ENCODE data around the gene CCNE1. TPM values are rescaled to one million over a fixed set of nuclear protein-coding genes. Genes with fewer than 3 reads are reported as not detected.

Gene CCNE1
- total and polyA plus RNA-seq, 10 of the 15 experiments (the other 5 are each of a cell fraction or from before 2014, with no cell fraction given): 6.3 to 44.2 (median 35.8) TPM

DNA sequence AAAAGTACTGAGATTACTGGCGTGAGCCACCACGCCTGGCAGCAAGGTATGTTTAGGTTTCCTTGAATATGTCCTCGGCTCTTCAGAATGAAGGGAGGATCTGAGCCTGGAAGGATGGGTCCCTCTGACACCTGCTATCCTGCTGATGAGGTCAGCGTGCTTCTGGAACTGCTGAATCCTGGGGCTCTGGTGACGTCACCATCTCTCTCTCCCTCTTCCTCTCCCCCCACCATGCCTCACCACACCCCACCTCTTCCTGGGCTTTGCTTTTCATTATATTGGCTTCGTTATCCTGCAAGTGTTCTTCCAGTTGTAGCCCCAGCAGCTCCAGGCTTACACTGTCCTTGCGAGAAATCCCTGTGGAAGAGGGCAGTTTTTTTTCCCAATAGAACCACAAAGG, 49.8 kb downstream of the CCNE1 start:
- Histone ChIP-seq H3K79me2 (ENCODE audit: control insufficient read depth, insufficient read depth, low read length) (no peaks in the 10 kb centered on the region), H3K4me1 (ENCODE audit: control insufficient read depth, insufficient read depth, low read length) (peaks cover 3% of the 10 kb centered on the region), H3K27me3 (replicated peaks in 1 of 2; ENCODE audit: control insufficient read depth in 2 of 2, insufficient read depth in 2 of 2, low read length in 1 of 2) (no peaks in the 10 kb centered on the region; a peak in 1 of 4 replicates), H3K9ac (ENCODE audit: control insufficient read depth, insufficient read depth, low read length) (no peak overlapping the region), H2AFZ (ENCODE audit: control insufficient read depth, low read depth, low read length) (no peak overlapping the region), H3K4me3 (no peak overlapping the region), H3K27ac (ENCODE audit: control insufficient read depth, insufficient read depth) (no peak overlapping the region), H3K4me2 (ENCODE audit: control insufficient read depth, insufficient read depth) (no peak overlapping the region), H3K36me3 (ENCODE audit: control insufficient read depth in 2 of 2, insufficient read depth in 2 of 2, low read length in 1 of 2) (no peaks in the 10 kb centered on the region), H4K20me1 (ENCODE audit: control insufficient read depth, insufficient read depth) (no peaks in the 10 kb centered on the region), H3K9me3 (replicated peaks; ENCODE audit: control insufficient read depth, insufficient read depth, low read length) (no peaks in the 10 kb centered on the region)
- RAD21 ChIA-PET (ENCODE audit: unreplicated experiment): no interaction called here
- no peak for ATAC-seq
- FAIRE-seq: no peak
- intact Hi-C loops (cut with micrococcal nuclease; ENCODE audit: unreplicated experiment) (no loop called here), in situ Hi-C loops (cut with MboI) (no loop called here)
- 30% methylated on average over 7 of the region's 7 CpGs for WGBS (ENCODE audit: insufficient coverage, insufficient replicate concordance, low lambda C conversion rate, missing lambda C conversion rate)
- TF ChIP-seq STAT1 (conservative IDR thresholded peaks at IDR 0.05) (no peak), CREM (IDR thresholded peaks at IDR 0.05; ENCODE audit: low read depth) (no peak), ASH2L (IDR thresholded peaks at IDR 0.05; ENCODE audit: borderline replicate concordance, low read depth) (no peak), MEF2A (IDR thresholded peaks at IDR 0.05; ENCODE audit: insufficient read depth, low read depth, low read length) (no peak), RCOR1 (conservative IDR thresholded peaks at IDR 0.05; ENCODE audit: low read depth, low read length) (no peak), ZSCAN29 (IDR thresholded peaks at IDR 0.05) (no peak)
- TF ChIP-seq, protein P1, sequence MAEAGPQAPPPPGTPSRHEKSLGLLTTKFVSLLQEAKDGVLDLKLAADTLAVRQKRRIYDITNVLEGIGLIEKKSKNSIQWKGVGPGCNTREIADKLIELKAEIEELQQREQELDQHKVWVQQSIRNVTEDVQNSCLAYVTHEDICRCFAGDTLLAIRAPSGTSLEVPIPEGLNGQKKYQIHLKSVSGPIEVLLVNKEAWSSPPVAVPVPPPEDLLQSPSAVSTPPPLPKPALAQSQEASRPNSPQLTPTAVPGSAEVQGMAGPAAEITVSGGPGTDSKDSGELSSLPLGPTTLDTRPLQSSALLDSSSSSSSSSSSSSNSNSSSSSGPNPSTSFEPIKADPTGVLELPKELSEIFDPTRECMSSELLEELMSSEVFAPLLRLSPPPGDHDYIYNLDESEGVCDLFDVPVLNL (IDR thresholded peaks at IDR 0.05; ENCODE audit: low read depth, low read length): no peak
- TF ChIP-seq, protein P2, sequence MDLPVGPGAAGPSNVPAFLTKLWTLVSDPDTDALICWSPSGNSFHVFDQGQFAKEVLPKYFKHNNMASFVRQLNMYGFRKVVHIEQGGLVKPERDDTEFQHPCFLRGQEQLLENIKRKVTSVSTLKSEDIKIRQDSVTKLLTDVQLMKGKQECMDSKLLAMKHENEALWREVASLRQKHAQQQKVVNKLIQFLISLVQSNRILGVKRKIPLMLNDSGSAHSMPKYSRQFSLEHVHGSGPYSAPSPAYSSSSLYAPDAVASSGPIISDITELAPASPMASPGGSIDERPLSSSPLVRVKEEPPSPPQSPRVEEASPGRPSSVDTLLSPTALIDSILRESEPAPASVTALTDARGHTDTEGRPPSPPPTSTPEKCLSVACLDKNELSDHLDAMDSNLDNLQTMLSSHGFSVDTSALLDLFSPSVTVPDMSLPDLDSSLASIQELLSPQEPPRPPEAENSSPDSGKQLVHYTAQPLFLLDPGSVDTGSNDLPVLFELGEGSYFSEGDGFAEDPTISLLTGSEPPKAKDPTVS (IDR thresholded peaks at IDR 0.05; ENCODE audit: low read depth, low read length): no peak
- POLR2A ChIA-PET: no interaction called here
- SMC1A ChIA-PET (ENCODE audit: uncharacterized antibody, unreplicated experiment): no interaction called here
- BruUV-seq (replicated peaks): no TSS peak
- CTCF ChIA-PET: interaction anchor here (1.1 to 1.7 kb wide), 2 partner anchors 76 to 131 kb away, joined by 4 to 5 read pairs; no protein-coding TSS in a partner anchor
- DNase-seq (ENCODE audit: low read depth, low spot score): no peak
